NOMO-1 (cell line): ENCODE data around the gene ENTREP3.

ENCODE experiments used
- DNase-seq, 2 experiments: peaks; one replicate each; lab custom pipeline; 2025; ENCODE audit not compliant: unreplicated experiment in 2 of 2; lab: John Stamatoyannopoulos, UW

ENTREP3 gene

GRCh38 chr1:155202731-155203515 lies 52.4 kb downstream of the ENTREP3 start:
- DNase-seq = no peak

GRCh38 chr1:155202198-155202597 lies 53.1 kb downstream of the ENTREP3 start:
- DNase-seq = no peak

- no peak for DNase-seq
These were observed 54.4 kb downstream of the ENTREP3 start for GRCh38 chr1:155200920-155201319.

GRCh38 chr1:155199792-155200191 lies 55.5 kb downstream of the ENTREP3 start:
- DNase-seq = no peak

- no peak for DNase-seq
These were observed 56.8 kb downstream of the ENTREP3 start for GRCh38 chr1:155198547-155198906.

GRCh38 chr1:155197901-155198546 lies 57.3 kb downstream of the ENTREP3 start:
- no peak for DNase-seq
